H1 (cell line): Measurements from ENCODE around the gene CTPS2.

Experiments used
- CEBPB ChIP-seq: IDR thresholded peaks from 2 replicates; pipeline ENCODE4 v1.6.1; 2012; ENCODE audit warnings: low read depth, low read length
- CTCF ChIP-seq, 3 experiments: IDR thresholded peaks; 1 replicate in 2 of 3; 2 replicates in 1 of 3; pipeline versions ENCODE4 v1.5.1 to v1.6.1; 2011; ENCODE audit warnings: low read length in 3 of 3, mild to moderate bottlenecking in 3 of 3, inconsistent platforms in 2 of 3, low read depth in 1 of 3, moderate library complexity in 1 of 3; ENCODE audit not compliant: insufficient read depth in 1 of 3; ENCODE audit errors: control extremely low read depth in 1 of 3
- POLR2AphosphoS5 ChIP-seq: IDR thresholded peaks from 2 replicates; pipeline ENCODE4 v1.6.1; 2011; ENCODE audit warnings: low read depth, low read length
- RAD21 ChIP-seq, 2 experiments: IDR thresholded peaks in 1 of 2; conservative IDR thresholded peaks in 1 of 2; 2 replicates each; pipeline ENCODE4 v1.6.1; 2011; ENCODE audit warnings: low read depth in 2 of 2, low read length in 2 of 2, improper control_type of control experiment in 1 of 2, inconsistent platforms in 1 of 2, mild to moderate bottlenecking in 1 of 2, moderate library complexity in 1 of 2
- SIN3A ChIP-seq, 2 experiments: IDR thresholded peaks in 1 of 2; conservative IDR thresholded peaks in 1 of 2; 2 replicates each; pipeline ENCODE4 v1.6.1; 2011 to 2012; ENCODE audit warnings: low read length in 2 of 2, improper control_type of control experiment in 1 of 2, low read depth in 1 of 2, mild to moderate bottlenecking in 1 of 2
- SP1 ChIP-seq: IDR thresholded peaks from 2 replicates; pipeline ENCODE4 v1.6.1; 2011; ENCODE audit warnings: low read depth, low read length
- SUZ12 ChIP-seq: fragments of 200-600 bp; sonication (generic); IDR thresholded peaks from 2 replicates; pipeline ENCODE4 v1.6.1; 2012; ENCODE audit warnings: mild to moderate bottlenecking, inconsistent platforms, low read length, moderate library complexity, mixed read lengths

- TF ChIP-seq RAD21 (IDR thresholded peaks at IDR 0.05 in 1 of 2, conservative IDR thresholded peaks at IDR 0.05 in 1 of 2; ENCODE audit: low read depth in 2 of 2, low read length in 2 of 2) (no peak), CTCF (IDR thresholded peaks at IDR 0.05; ENCODE audit: control extremely low read depth in 1 of 3, insufficient read depth in 1 of 3, low read depth in 1 of 3, low read length in 3 of 3) (no peak), CEBPB (no peak), POLR2AphosphoS5 (no peak), SUZ12 (no peak), SIN3A (conservative IDR thresholded peaks at IDR 0.05 in 1 of 2, IDR thresholded peaks at IDR 0.05 in 1 of 2; ENCODE audit: low read depth in 1 of 2, low read length in 2 of 2) (no peak), SP1 (no peak)
Observed at GRCh38 chrX:16603822-16604221, 108.6 kb downstream of the CTPS2 start.
